OCI-LY3 (cell line): Measurements from ENCODE around the gene MR1.
A peak's percentile ranks its signal among the peaks of the same experiment; 100 is the strongest.

Experiments used
- H2AFZ ChIP-seq: fragments of 200-600, 300-600 bp; shearing (Covaris generic); 2 replicates; pipeline ENCODE4 v1.6.0; 2014; ENCODE audit warnings: antibody characterized with exemption, low read depth, low read length
- H3K27ac ChIP-seq: fragments of 200-600, 300-600 bp; sonication (generic); 2 replicates; pipeline ENCODE4 v1.5.1; 2014; ENCODE audit warnings: mild to moderate bottlenecking, low read length, moderate library complexity, mixed read lengths
- H3K27me3 ChIP-seq: fragments of 200-600, 300-600 bp; sonication (generic); 2 replicates; pipeline ENCODE4 v1.6.1; 2014; ENCODE audit warnings: low read depth, low read length, mixed read lengths
- H3K36me3 ChIP-seq: fragments of 200-600, 300-600 bp; sonication (generic); replicated peaks from 2 replicates; pipeline ENCODE3; 2014; ENCODE audit warnings: low read depth, low read length, mixed read lengths
- H3K4me1 ChIP-seq: fragments of 300-600, 200-600 bp; sonication (generic); 2 replicates; pipeline ENCODE4 v1.6.1; 2014; ENCODE audit warnings: low read length, mixed read lengths
- H3K4me2 ChIP-seq: fragments of 200-600, 300-600 bp; sonication (generic); 2 replicates; pipeline ENCODE4 v1.6.1; 2014; ENCODE audit warnings: low read length, mixed read lengths
- H3K4me3 ChIP-seq: fragments of 300-600, 200-600 bp; sonication (generic); 2 replicates; pipeline ENCODE4 v1.5.1; 2014; ENCODE audit warnings: antibody characterized with exemption, mild to moderate bottlenecking, low read length, moderate library complexity
- H3K79me2 ChIP-seq: fragments of 300-600, 200-600 bp; shearing (Covaris generic); 2 replicates; pipeline ENCODE4 v1.6.1; 2014; ENCODE audit warnings: mild to moderate bottlenecking, low read length, mixed read lengths
- H3K9ac ChIP-seq: fragments of 300-600, 200-600 bp; shearing (Covaris generic); 2 replicates; pipeline ENCODE4 v1.6.0; 2014; ENCODE audit warnings: mild to moderate bottlenecking, low read length, moderate library complexity
- H3K9me3 ChIP-seq: fragments of 200-600, 300-600 bp; shearing (Covaris generic); 2 replicates; pipeline ENCODE4 v1.6.1; 2014; ENCODE audit warnings: low read length, mixed read lengths; ENCODE audit not compliant: insufficient read depth
- H4K20me1 ChIP-seq: fragments of 200-600, 300-600 bp; sonication (generic); 2 replicates; pipeline ENCODE4 v1.6.1; 2016; ENCODE audit warnings: low read length, mixed read lengths; ENCODE audit not compliant: insufficient read depth
- CTCF ChIP-seq: fragments of 200-600, 300-600 bp; sonication (generic); IDR thresholded peaks from 2 replicates; pipeline ENCODE4 v1.5.1; 2014; ENCODE audit warnings: antibody characterized with exemption, low read length, low read depth
- EZH2phosphoT487 ChIP-seq: fragments of 200-600 bp; shearing (Covaris generic); IDR thresholded peaks from 2 replicates; pipeline ENCODE4 v1.6.1; 2018; ENCODE audit warnings: antibody characterized with exemption, mixed run types, low read depth

MR1 gene

GRCh38 chr1:181087400-181087901, 53.7 kb downstream of the MR1 start:
- no peak overlapping the region for H2AFZ ChIP-seq

GRCh38 chr1:181088079-181089016, 54.6 kb downstream of the MR1 start, which contains the start of gene IER5:
TSS of gene IER5 (plus strand) at chr1:181088700. CDS start at chr1:181088903, 203 bp downstream.
- TF ChIP-seq CTCF (no peak), EZH2phosphoT487 (no peak)
- no peak within 1 kb of the TSS for H2AFZ ChIP-seq

More at GRCh38 chr1:181087400-181087901, 53.7 kb downstream of the MR1 start:
- no peak for TF ChIP-seq EZH2phosphoT487
- no peak for TF ChIP-seq CTCF
- H3K9ac ChIP-seq = peak overlapping the region; percentile 77
- peak overlapping the region; percentile 86 for H3K4me3 ChIP-seq
- peaks cover 46% of the 10 kb centered on the region for H3K4me1 ChIP-seq
- peaks cover 26% of the 10 kb centered on the region for H4K20me1 ChIP-seq
- peaks cover 34% of the 10 kb centered on the region for H3K36me3 ChIP-seq
- no peaks in the 10 kb centered on the region for H3K9me3 ChIP-seq
- H3K27me3 ChIP-seq = peaks cover 9% of the 10 kb centered on the region
- H3K4me2 ChIP-seq = peak overlapping the region; percentile 94
- H3K79me2 ChIP-seq = peaks cover 57% of the 10 kb centered on the region
- H3K27ac ChIP-seq = peak overlapping the region; percentile 86

GRCh38 chr1:181089017-181089675, 55.4 kb downstream of the MR1 start:
- TF ChIP-seq CTCF (no peak), EZH2phosphoT487 (no peak)
- no peaks in the 10 kb centered on the region for H3K9me3 ChIP-seq
- H3K4me1 ChIP-seq = peaks cover 54% of the 10 kb centered on the region
- peak overlapping the region; percentile 100 for H3K9ac ChIP-seq
- peaks cover 8% of the 10 kb centered on the region for H3K27me3 ChIP-seq
- H4K20me1 ChIP-seq = peaks cover 43% of the 10 kb centered on the region
- no peak overlapping the region for H2AFZ ChIP-seq
- peak overlapping the region; percentile 98 for H3K27ac ChIP-seq
- peak overlapping the region; percentile 64 for H3K4me2 ChIP-seq
- peaks cover 73% of the 10 kb centered on the region for H3K79me2 ChIP-seq
- peaks cover 48% of the 10 kb centered on the region for H3K36me3 ChIP-seq
- H3K4me3 ChIP-seq = peak overlapping the region; percentile 86

More at GRCh38 chr1:181088079-181089016, 54.6 kb downstream of the MR1 start, which contains the start of gene IER5:
- Histone ChIP-seq H3K9me3 (no peaks in the 10 kb centered on the region), H3K4me3 (peak within 1 kb of the TSS; percentile 86), H4K20me1 (peaks cover 35% of the 10 kb centered on the region), H3K4me2 (peak within 1 kb of the TSS; percentile 94), H3K36me3 (peaks cover 43% of the 10 kb centered on the region), H3K27ac (peak within 1 kb of the TSS; percentile 98), H3K4me1 (peaks cover 54% of the 10 kb centered on the region), H3K79me2 (peaks cover 66% of the 10 kb centered on the region), H3K27me3 (peaks cover 8% of the 10 kb centered on the region), H3K9ac (peak within 1 kb of the TSS; percentile 100)
